ENCODE measurements around the gene ACVR1. TPM values are rescaled to one million over a fixed set of nuclear protein-coding genes. Genes with fewer than 3 reads are reported as not detected.

The ACVR1 gene
- total and polyA plus RNA-seq, 9 of the 15 experiments (the other 6 are each of a cell fraction or from before 2014, with no cell fraction given): 3.8 to 14.3 (median 6.9) TPM

- in situ Hi-C loops (cut with MboI) (no loop called here), intact Hi-C loops (cut with micrococcal nuclease) (no loop called here)
- H3K9me3 ChIP-seq (replicated peaks; ENCODE audit: control insufficient read depth, insufficient read depth, low read depth, low read length): no peaks in the 10 kb centered on the region
- no peak for DNase-seq (ENCODE audit: extremely low read depth in 1 of 4, low spot score in 3 of 4)
- H3K36me3 ChIP-seq (ENCODE audit: control insufficient read depth, insufficient read depth, low read length): peaks cover 2% of the 10 kb centered on the region; the same call in 1 of the 3 replicates
- no peak for ATAC-seq
- H3K4me1 ChIP-seq (replicated peaks in 1 of 2; ENCODE audit: control insufficient read depth in 2 of 2, insufficient read depth in 2 of 2, low read length in 2 of 2): peaks cover 4 to 10% of the 10 kb centered on the region in 2 experiments; a peak in 4 of 5 replicates
- 42% methylated on average over 1 of the region's 1 CpG for WGBS (ENCODE audit: insufficient coverage, low coverage, missing lambda C conversion rate)
- H3K9me1 ChIP-seq (ENCODE audit: control insufficient read depth, insufficient read depth, low read length): no peaks in the 10 kb centered on the region
- TF ChIP-seq, protein P1, sequence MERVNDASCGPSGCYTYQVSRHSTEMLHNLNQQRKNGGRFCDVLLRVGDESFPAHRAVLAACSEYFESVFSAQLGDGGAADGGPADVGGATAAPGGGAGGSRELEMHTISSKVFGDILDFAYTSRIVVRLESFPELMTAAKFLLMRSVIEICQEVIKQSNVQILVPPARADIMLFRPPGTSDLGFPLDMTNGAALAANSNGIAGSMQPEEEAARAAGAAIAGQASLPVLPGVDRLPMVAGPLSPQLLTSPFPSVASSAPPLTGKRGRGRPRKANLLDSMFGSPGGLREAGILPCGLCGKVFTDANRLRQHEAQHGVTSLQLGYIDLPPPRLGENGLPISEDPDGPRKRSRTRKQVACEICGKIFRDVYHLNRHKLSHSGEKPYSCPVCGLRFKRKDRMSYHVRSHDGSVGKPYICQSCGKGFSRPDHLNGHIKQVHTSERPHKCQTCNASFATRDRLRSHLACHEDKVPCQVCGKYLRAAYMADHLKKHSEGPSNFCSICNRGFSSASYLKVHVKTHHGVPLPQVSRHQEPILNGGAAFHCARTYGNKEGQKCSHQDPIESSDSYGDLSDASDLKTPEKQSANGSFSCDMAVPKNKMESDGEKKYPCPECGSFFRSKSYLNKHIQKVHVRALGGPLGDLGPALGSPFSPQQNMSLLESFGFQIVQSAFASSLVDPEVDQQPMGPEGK (CRISPR knock-in tag; IDR thresholded peaks at IDR 0.05; ENCODE audit: borderline replicate concordance): no peak
- TF ChIP-seq SIX5 (IDR thresholded peaks at IDR 0.05; ENCODE audit: borderline replicate concordance in 1 of 2, insufficient read depth in 1 of 2, low read depth in 1 of 2, low read length in 2 of 2): no peak
- TF ChIP-seq NR1H2 (CRISPR knock-in tag; IDR thresholded peaks at IDR 0.05): no peak
- TF ChIP-seq, protein P2, sequence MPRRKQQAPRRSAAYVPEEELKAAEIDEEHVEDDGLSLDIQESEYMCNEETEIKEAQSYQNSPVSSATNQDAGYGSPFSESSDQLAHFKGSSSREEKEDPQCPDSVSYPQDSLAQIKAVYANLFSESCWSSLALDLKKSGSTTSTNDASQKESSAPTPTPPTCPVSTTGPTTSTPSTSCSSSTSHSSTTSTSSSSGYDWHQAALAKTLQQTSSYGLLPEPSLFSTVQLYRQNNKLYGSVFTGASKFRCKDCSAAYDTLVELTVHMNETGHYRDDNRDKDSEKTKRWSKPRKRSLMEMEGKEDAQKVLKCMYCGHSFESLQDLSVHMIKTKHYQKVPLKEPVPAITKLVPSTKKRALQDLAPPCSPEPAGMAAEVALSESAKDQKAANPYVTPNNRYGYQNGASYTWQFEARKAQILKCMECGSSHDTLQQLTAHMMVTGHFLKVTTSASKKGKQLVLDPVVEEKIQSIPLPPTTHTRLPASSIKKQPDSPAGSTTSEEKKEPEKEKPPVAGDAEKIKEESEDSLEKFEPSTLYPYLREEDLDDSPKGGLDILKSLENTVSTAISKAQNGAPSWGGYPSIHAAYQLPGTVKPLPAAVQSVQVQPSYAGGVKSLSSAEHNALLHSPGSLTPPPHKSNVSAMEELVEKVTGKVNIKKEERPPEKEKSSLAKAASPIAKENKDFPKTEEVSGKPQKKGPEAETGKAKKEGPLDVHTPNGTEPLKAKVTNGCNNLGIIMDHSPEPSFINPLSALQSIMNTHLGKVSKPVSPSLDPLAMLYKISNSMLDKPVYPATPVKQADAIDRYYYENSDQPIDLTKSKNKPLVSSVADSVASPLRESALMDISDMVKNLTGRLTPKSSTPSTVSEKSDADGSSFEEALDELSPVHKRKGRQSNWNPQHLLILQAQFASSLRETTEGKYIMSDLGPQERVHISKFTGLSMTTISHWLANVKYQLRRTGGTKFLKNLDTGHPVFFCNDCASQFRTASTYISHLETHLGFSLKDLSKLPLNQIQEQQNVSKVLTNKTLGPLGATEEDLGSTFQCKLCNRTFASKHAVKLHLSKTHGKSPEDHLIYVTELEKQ (CRISPR knock-in tag; IDR thresholded peaks at IDR 0.05): no peak
- TF ChIP-seq ZNF780A (CRISPR knock-in tag; IDR thresholded peaks at IDR 0.05): no peak
- no peak for TF ChIP-seq HINFP (tag; conservative IDR thresholded peaks at IDR 0.05; ENCODE audit: low read depth)
- TF ChIP-seq, protein P3, sequence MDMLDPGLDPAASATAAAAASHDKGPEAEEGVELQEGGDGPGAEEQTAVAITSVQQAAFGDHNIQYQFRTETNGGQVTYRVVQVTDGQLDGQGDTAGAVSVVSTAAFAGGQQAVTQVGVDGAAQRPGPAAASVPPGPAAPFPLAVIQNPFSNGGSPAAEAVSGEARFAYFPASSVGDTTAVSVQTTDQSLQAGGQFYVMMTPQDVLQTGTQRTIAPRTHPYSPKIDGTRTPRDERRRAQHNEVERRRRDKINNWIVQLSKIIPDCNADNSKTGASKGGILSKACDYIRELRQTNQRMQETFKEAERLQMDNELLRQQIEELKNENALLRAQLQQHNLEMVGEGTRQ (CRISPR knock-in tag; IDR thresholded peaks at IDR 0.05): no peak
- TF ChIP-seq PML (IDR thresholded peaks at IDR 0.05; ENCODE audit: low read length): no peak
- no peak for TF ChIP-seq FOXJ3 (CRISPR knock-in tag; IDR thresholded peaks at IDR 0.05)
- no peak for TF ChIP-seq HDAC2 (IDR thresholded peaks at IDR 0.05)
- TF ChIP-seq SIN3A (IDR thresholded peaks at IDR 0.05; ENCODE audit: borderline replicate concordance in 2 of 2, control insufficient read depth in 1 of 2, low read depth in 2 of 2, low read length in 2 of 2): no peak
- no peak for TF ChIP-seq TCFL5 (CRISPR knock-in tag; conservative IDR thresholded peaks at IDR 0.05)
- no peak for TF ChIP-seq FOXA1 (IDR thresholded peaks at IDR 0.05; ENCODE audit: borderline replicate concordance)
- 0 out of 3 replicates have a peak, but pooled peaks cover 5% of the 10 kb centered on the region for H3K79me2 ChIP-seq (ENCODE audit: control insufficient read depth, insufficient read depth, low read length)
- no peak overlapping the region for H3K9ac ChIP-seq (ENCODE audit: insufficient read depth in 1 of 2, low read depth in 2 of 2, low read length in 2 of 2)
- H3K27ac ChIP-seq (ENCODE audit: extremely low read depth, low read depth, low read length): no peak overlapping the region
- no peaks in the 10 kb centered on the region for H4K20me1 ChIP-seq (replicated peaks; ENCODE audit: control insufficient read depth, insufficient read depth, low read length)
- no peak for FAIRE-seq
- H3K4me3 ChIP-seq: no peak overlapping the region
- no TSS peak for BruUV-seq (replicated peaks)
- no peaks in the 10 kb centered on the region for H3K27me3 ChIP-seq (ENCODE audit: control insufficient read depth in 2 of 2, insufficient read depth in 2 of 2, low read length in 2 of 2)
- ChIA-PET CTCF (ENCODE audit: low intra/inter-chr PET ratio) (no interaction called here), POLR2A (no interaction called here)
- H3K4me2 ChIP-seq (ENCODE audit: insufficient read depth, low read length): no peak overlapping the region
- H2AFZ ChIP-seq (ENCODE audit: low read depth, low read length): no peak overlapping the region
These were observed 66.1 kb downstream of the ACVR1 start for GRCh38 chr2:157810037-157810436.

Data from K562 (cell line).